Measurements from ENCODE around the gene RASGRF2.

RASGRF2 gene

DNA sequence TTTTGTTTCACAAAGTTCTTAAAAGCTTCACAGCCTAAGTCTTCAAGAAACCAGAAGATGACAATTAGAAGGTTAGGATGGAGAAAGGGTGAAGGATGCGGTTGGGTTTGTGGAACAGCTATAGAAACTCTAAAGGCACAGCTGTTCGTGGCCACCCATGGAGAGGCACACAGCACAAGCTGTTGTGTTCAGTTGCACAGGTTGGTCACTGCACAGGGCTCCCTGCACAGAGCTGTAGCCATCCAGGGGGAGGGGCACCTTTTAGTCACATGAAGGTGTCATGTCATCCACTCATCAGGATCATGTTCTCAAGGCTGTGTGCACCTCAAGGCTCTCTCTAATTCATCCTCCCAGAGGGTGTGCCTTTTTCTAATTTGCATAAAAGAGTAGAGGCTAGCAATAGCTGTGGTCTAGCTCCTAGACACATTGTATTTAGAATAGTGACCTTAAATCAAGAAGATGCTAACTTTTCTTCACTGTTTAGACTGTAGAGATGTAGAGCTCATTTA is 5.0 kb upstream of the RASGRF2 start:
- TF ChIP-seq MAX (IDR thresholded peaks at IDR 0.05; ENCODE audit: low read depth, low read length), result no peak
- TF ChIP-seq, protein P1, sequence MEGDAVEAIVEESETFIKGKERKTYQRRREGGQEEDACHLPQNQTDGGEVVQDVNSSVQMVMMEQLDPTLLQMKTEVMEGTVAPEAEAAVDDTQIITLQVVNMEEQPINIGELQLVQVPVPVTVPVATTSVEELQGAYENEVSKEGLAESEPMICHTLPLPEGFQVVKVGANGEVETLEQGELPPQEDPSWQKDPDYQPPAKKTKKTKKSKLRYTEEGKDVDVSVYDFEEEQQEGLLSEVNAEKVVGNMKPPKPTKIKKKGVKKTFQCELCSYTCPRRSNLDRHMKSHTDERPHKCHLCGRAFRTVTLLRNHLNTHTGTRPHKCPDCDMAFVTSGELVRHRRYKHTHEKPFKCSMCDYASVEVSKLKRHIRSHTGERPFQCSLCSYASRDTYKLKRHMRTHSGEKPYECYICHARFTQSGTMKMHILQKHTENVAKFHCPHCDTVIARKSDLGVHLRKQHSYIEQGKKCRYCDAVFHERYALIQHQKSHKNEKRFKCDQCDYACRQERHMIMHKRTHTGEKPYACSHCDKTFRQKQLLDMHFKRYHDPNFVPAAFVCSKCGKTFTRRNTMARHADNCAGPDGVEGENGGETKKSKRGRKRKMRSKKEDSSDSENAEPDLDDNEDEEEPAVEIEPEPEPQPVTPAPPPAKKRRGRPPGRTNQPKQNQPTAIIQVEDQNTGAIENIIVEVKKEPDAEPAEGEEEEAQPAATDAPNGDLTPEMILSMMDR (IDR thresholded peaks at IDR 0.05; ENCODE audit: low read depth, low read length), result no peak
- TF ChIP-seq MYC (IDR thresholded peaks at IDR 0.05; ENCODE audit: low read depth, low read length), result no peak
- TF ChIP-seq POLR2A (IDR thresholded peaks at IDR 0.05; ENCODE audit: extremely low read depth, insufficient read length), result no peak
- DNase-seq (ENCODE audit: low read depth), result no peak

GRCh38 chr5:80956272-80956671 is 3.9 kb upstream of the RASGRF2 start:
- TF ChIP-seq POLR2A (IDR thresholded peaks at IDR 0.05; ENCODE audit: extremely low read depth, insufficient read length), result no peak
- TF ChIP-seq, protein P1 (IDR thresholded peaks at IDR 0.05; ENCODE audit: low read depth, low read length), result no peak
- no peak for TF ChIP-seq MYC (IDR thresholded peaks at IDR 0.05; ENCODE audit: low read depth, low read length)
- no peak for TF ChIP-seq MAX (IDR thresholded peaks at IDR 0.05; ENCODE audit: low read depth, low read length)
- no peak for DNase-seq (ENCODE audit: low read depth)
- no peak overlapping the region for H3K4me3 ChIP-seq (ENCODE audit: low read depth, low read length)

More for the DNA sequence above, 5.0 kb upstream of the RASGRF2 start:
- no peak overlapping the region for H3K4me3 ChIP-seq (ENCODE audit: low read depth, low read length)

- H3K4me3 ChIP-seq (ENCODE audit: low read depth, low read length), result no peak overlapping the region
- DNase-seq (ENCODE audit: low read depth), result no peak
- TF ChIP-seq, protein P1 (IDR thresholded peaks at IDR 0.05; ENCODE audit: low read depth, low read length), result no peak
- TF ChIP-seq MYC (IDR thresholded peaks at IDR 0.05; ENCODE audit: low read depth, low read length) (no peak), POLR2A (IDR thresholded peaks at IDR 0.05; ENCODE audit: extremely low read depth, insufficient read length) (no peak), MAX (IDR thresholded peaks at IDR 0.05; ENCODE audit: low read depth, low read length) (no peak)
Observed at GRCh38 chr5:80957031-80957761, 3.0 kb upstream of the RASGRF2 start.

DNA sequence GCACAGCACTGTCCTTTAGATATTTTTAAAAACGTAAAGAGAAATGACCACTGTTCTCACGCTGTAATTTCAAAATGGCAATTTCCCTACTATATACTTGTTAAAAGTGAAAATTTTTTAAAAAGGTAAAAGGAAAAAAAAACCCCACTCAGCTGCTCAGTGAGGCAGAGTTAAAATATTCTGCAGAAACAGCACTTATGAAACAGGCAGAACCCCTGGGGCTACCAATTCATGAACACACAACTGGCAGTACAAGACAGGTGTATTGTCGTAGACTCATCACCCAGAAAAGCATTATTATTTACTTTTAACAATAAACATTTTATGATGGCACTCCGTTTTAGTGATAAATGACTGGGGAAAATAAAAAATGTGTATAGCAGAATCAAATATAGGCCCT is 1.5 kb upstream of the RASGRF2 start:
- H3K4me3 ChIP-seq (ENCODE audit: low read depth, low read length), result no peak overlapping the region
- DNase-seq (ENCODE audit: low read depth), result no peak
- TF ChIP-seq MYC (IDR thresholded peaks at IDR 0.05; ENCODE audit: low read depth, low read length), result no peak
- TF ChIP-seq, protein P1 (IDR thresholded peaks at IDR 0.05; ENCODE audit: low read depth, low read length), result no peak

- DNase-seq (ENCODE audit: low read depth), result no peak
- no peak overlapping the region for H3K4me3 ChIP-seq (ENCODE audit: low read depth, low read length)
- no peak for TF ChIP-seq POLR2A (IDR thresholded peaks at IDR 0.05; ENCODE audit: extremely low read depth, insufficient read length)
- no peak for TF ChIP-seq MAX (IDR thresholded peaks at IDR 0.05; ENCODE audit: low read depth, low read length)
- TF ChIP-seq, protein P1 (IDR thresholded peaks at IDR 0.05; ENCODE audit: low read depth, low read length), result no peak
- no peak for TF ChIP-seq MYC (IDR thresholded peaks at IDR 0.05; ENCODE audit: low read depth, low read length)
Observed at GRCh38 chr5:80959138-80959537, 1.0 kb upstream of the RASGRF2 start.
